ENCODE results near the gene IRX3.

Gene IRX3

DNA sequence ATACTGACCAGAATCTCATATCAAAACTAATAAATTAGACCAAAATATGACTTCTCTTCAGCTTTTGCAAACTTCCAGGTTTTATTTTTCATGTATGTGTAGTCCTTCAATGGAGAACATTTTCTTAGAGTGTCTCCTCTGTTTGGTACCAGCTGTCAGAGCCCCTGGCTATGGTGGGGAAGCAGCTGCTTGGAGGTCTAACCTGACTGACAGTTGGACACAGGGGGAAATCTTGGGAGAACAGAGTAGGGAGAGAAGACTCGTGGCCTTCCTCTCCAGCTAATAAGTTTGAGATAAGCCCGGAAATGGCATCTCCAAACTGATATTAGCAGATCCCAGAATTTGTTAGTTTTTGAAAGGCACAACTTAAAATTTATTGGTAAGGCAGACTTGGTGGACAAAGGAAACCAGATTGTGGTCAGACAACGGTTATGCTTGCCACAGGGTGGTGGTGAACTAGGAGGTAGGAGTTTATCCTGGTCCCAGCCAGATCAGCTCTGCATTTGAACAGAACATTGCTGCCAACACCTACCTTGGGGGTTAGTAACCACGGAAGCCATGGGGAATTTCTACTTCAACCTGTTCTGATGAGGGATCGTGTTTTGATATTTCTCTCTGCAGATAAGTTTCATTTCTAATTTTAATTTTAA lies 39.2 kb upstream of the IRX3 start:
- no peak for DNase-seq (ENCODE audit: low read depth)
- TF ChIP-seq, protein P1, sequence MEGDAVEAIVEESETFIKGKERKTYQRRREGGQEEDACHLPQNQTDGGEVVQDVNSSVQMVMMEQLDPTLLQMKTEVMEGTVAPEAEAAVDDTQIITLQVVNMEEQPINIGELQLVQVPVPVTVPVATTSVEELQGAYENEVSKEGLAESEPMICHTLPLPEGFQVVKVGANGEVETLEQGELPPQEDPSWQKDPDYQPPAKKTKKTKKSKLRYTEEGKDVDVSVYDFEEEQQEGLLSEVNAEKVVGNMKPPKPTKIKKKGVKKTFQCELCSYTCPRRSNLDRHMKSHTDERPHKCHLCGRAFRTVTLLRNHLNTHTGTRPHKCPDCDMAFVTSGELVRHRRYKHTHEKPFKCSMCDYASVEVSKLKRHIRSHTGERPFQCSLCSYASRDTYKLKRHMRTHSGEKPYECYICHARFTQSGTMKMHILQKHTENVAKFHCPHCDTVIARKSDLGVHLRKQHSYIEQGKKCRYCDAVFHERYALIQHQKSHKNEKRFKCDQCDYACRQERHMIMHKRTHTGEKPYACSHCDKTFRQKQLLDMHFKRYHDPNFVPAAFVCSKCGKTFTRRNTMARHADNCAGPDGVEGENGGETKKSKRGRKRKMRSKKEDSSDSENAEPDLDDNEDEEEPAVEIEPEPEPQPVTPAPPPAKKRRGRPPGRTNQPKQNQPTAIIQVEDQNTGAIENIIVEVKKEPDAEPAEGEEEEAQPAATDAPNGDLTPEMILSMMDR (IDR thresholded peaks at IDR 0.05; ENCODE audit: low read depth, low read length, missing control alignments): no peak
- H3K4me3 ChIP-seq (ENCODE audit: low read depth, low read length): no peak overlapping the region
- in situ Hi-C loops (cut with HindIII; ENCODE audit: low sequenced_read_pairs): no loop called here

DNA sequence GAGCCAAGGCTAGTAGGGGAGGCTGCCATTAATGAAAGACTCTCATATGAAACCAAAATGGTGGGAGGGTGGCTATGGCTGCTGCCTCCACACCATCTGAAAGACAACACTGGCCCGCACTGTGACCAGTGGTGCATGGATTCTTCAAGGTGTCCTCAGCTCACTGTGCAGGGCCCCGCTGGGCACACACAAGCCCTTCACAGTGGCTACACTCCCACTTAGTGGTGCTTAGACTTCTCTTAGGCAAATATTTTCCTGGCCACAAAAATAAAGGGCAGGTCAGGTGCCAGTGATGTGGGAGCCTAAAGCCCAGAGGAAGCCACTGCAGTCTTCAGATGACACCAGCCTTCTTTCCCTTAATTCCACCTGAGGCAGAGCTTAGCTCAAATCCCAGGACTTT lies 38.1 kb upstream of the IRX3 start:
- TF ChIP-seq, protein P1 (IDR thresholded peaks at IDR 0.05; ENCODE audit: low read depth, low read length, missing control alignments): no peak
- no peak for DNase-seq (ENCODE audit: low read depth)
- in situ Hi-C loops (cut with HindIII; ENCODE audit: low sequenced_read_pairs): no loop called here
- no peak overlapping the region for H3K4me3 ChIP-seq (ENCODE audit: low read depth, low read length)

DNA sequence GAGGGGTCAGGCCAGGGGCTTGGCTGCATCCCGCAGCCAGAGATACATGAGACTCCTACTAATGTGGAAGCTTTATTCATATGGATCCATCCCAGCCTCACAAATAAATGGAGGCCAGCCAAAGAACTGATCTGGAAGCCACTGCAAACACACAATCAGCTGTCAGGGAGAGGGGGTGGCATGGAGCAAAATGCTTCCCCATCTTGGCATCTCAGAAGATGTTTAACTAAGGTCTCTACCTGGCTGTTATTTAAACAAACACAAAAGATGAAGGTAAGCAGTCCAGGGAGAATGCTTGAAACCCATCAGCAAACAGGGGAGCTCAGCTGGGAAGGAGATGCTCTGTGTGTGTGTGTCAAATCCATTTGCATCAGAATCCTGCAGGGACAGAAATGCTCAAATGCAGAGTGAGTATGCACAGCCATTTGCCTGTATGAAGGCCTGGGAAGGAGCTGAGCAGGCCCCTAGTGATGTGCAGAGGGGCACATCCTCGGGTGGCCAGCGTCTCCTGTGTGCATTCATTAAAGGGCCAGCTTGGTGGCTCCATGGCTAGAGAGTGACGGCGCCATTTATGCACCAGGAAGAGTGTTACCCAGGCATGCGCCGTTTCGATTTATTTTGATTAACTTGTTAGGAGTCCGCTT lies 34.2 kb upstream of the IRX3 start:
- DNase-seq (ENCODE audit: low read depth): no peak
- H3K4me3 ChIP-seq (ENCODE audit: low read depth, low read length): no peak overlapping the region
- in situ Hi-C loops (cut with HindIII; ENCODE audit: low sequenced_read_pairs): no loop called here
- TF ChIP-seq, protein P1 (IDR thresholded peaks at IDR 0.05; ENCODE audit: low read depth, low read length, missing control alignments): no peak

DNA sequence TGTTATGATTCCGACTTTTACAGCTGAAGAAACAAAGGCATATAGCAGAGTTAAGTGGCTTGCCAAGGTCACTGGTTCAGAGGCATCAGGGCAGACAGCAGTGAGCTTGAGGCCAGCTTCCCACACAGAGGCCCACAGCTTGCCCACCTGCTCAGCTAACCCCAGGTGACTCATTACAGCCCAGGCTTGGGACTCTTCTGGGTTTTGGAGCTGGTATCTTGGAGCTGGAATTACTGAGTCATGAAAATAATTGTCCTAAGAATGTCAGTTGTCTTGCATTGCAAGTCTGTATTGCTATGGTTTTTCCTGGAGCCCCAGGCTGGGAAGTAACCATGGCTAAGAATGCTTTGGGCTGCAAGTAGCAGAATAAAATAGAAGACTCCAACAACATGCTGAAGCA lies 32.4 kb upstream of the IRX3 start:
- DNase-seq (ENCODE audit: low read depth): no peak
- TF ChIP-seq, protein P1 (IDR thresholded peaks at IDR 0.05; ENCODE audit: low read depth, low read length, missing control alignments): no peak
- H3K4me3 ChIP-seq (ENCODE audit: low read depth, low read length): no peak overlapping the region
- in situ Hi-C loops (cut with HindIII; ENCODE audit: low sequenced_read_pairs): no loop called here

DNA sequence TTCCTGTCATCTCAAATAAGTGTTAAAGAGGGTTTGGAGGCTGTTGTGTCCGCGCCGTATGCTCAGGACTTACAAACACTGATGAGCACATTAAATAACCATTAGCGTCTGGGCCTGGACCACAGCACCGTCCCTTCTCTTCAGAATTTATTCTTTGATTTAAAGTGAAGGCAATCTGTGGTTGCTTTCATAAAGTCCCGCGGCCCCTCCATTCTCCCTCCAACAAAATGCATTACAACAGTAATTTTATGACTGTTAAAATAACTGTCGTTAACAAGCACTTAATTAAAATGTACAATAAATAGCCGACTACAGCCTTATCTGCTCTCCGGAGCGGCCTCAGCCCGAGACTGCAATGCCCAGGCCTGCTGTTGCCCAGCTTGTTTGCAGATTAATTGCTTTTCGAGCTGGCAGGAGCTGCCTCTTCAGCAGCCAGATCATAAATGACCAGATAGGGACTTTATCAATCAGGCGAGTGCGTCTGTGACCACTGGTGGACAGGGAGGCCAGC lies 30.6 kb upstream of the IRX3 start:
- TF ChIP-seq, protein P1 (IDR thresholded peaks at IDR 0.05; ENCODE audit: low read depth, low read length, missing control alignments): no peak
- no peak overlapping the region for H3K4me3 ChIP-seq (ENCODE audit: low read depth, low read length)
- no peak for DNase-seq (ENCODE audit: low read depth)
- in situ Hi-C loops (cut with HindIII; ENCODE audit: low sequenced_read_pairs): no loop called here

DNA sequence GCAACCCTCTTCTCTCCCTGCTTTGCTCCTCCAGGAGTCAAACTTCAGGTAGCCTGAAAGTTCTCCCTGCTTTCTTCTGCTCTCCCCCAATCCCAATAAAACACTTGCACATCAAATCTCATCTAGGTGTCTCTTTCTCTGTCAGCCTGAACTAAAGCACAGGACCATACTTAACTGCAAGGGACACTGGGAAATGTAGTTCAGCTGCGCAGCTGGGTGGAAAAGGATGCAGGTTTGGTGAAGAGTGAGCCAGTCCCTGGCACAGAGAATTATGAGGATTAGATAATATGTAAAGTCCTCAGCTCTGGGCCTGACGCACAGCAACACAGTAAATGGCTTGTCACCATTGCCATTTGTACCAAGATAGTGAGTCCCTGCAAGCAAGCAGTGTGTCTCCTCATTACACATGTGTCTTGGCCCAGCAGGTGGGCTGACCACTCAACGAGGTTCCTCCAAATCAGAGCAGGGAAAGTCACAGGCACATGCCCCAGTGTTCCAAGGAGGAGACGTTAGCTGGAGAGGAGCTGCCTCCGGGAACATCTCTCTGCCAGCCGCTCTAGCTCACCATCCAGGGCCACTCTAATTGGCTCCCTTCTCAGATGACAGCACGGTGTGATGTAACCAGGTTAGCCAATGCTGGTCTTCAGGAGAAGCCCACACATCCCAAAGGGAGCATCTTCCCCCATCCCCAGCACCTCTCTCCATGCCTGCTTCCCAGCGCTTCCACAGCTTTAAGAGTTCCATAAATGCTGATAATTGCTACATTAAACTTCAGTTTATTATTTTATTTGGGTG lies 29.7 kb upstream of the IRX3 start:
- DNase-seq (ENCODE audit: low read depth): no peak
- TF ChIP-seq, protein P1 (IDR thresholded peaks at IDR 0.05; ENCODE audit: low read depth, low read length, missing control alignments): no peak
- H3K4me3 ChIP-seq (ENCODE audit: low read depth, low read length): no peak overlapping the region
- in situ Hi-C loops (cut with HindIII; ENCODE audit: low sequenced_read_pairs): no loop called here
